ENCODE results near the gene TSPAN9.
"Not testable (repeated sequence)": the region's sequence is repeated elsewhere in the genome, so short reads cannot be mapped to it uniquely, and the experiment has no call there.

The TSPAN9 gene

DNA sequence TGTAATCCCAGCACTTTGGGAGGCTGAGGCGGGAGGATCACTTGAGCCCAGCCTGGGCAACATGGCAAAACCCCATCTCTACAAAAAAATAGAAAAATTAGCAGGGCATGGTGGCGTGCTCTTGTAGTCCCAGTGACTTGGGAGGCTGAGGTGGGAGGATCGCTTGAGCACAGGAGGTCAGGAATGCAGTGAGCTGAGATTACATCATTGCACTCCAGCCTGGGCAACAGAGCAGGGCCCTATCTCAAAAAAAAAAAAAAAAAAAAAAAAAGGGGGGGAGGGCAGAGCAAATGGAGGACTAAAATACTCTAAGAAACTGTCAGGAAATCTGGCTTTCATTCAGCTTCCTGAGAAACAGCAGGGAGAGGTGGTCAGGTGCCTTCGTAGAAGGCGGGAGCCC is 31.7 kb upstream of the TSPAN9 start:
- no peak for DNase-seq

GRCh38 chr12:3045989-3046388 is 31.2 kb upstream of the TSPAN9 start:
- no peak for DNase-seq

GRCh38 chr12:3046441-3047200 is 30.6 kb upstream of the TSPAN9 start:
- DNase-seq: no peak

DNA sequence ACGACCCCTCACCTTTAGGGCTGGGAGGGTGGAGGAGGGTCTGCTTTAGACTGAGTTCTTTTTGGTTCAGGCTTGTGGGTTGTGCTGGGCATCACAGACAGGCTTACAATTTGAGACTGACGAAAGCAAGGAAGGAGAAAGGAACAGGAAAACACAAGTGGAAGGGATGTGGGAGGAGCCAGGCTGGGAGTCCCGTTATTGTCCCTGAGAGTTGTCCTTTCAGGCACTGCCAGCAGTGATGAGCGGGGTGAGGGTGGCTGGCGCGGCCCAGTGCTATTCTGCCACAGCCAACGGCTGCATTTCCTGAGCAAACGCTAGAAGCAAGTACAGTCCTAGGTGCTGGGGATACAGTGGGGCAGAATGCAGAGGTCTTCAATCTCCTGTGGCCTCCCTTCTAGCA is 29.2 kb upstream of the TSPAN9 start:
- peak; percentile 33 for DNase-seq

DNA sequence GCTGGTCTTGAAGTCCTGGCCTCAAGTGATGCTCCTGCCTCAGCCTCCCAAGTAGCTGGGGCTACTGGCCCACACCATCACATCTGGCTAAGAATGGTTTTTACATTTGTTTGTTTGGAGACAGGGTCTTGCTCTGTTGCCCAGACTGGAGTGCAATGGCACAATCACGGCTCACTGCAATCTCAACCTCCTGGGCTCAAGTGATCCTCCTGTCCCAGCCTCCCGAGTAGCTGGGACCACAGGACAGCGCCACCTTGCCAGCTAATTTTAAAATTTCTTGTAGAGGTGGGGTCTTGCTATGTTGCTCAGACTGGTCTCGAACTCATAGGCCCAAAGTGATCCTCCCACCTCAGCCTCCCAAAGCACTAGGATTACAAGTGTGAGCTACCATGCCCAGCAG is 28.6 kb upstream of the TSPAN9 start:
- DNase-seq: no peak

DNA sequence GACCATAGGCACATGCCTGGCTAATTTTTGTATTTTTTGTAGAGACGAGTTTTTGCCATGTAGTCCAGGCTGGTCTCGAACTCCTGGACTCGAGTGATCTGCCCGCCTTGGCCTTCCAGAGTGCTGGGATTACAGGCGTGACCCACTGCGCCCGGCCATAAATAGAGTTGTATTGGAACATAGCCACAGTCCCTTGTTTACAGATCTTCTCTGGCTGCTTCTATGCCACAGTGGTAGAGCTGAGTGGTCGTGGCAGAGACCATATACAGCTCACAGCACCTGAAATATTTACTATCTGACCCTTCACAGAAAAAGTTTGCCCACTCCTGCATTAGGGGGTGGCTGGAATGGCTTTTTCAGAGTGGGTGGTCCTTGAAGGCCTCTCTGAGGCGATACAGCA is 28.0 kb upstream of the TSPAN9 start:
- no peak for DNase-seq

DNA sequence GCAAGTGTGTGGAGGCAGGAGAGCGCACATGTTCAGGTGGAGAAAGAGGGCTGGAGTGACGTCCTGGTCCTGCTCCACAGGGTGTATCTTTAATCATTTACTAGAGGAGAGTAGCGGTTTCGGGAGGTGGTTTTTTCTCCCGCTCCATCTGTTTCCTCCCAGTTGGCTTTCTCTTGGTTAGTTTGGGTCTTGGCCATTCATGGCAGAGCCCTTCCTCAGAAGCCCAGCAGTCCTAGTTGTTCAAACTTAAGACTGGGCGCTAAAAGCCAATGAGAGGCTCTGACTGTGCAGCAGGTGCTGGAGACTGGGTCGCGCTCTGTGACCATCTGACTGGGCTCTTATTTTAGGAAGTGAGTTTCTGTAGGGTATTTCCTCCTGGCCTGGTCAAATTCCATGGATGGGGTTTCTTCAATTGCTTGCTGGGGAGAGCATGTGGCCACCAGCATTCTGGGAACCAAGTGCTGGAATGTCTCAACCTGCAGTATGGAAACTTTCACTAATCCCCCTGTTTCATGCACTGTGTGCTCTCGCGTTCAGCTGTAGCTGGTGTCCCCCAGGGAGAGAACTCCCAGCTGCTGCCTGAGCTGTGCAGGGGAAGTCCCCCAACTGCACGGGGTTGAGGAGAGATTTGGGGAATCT is 27.4 kb upstream of the TSPAN9 start:
- no peak for DNase-seq

- DNase-seq: no peak
These were observed 22.8 kb upstream of the TSPAN9 start for GRCh38 chr12:3054374-3054773.

- no peak for DNase-seq
These were observed 22.0 kb upstream of the TSPAN9 start for GRCh38 chr12:3055026-3055703.

GRCh38 chr12:3055704-3056467 is 21.3 kb upstream of the TSPAN9 start:
- no peak for DNase-seq

- no peak for DNase-seq
These were observed 16.1 kb upstream of the TSPAN9 start for GRCh38 chr12:3061059-3061458.

GRCh38 chr12:3061501-3062215 is 15.5 kb upstream of the TSPAN9 start:
- DNase-seq: no peak

GRCh38 chr12:3065300-3065699 is 11.9 kb upstream of the TSPAN9 start:
- no peak for DNase-seq

GRCh38 chr12:3065846-3066245 is 11.3 kb upstream of the TSPAN9 start:
- not testable (repeated sequence) for DNase-seq

GRCh38 chr12:3069714-3070113 is 7.5 kb upstream of the TSPAN9 start:
- DNase-seq: no peak

DNA sequence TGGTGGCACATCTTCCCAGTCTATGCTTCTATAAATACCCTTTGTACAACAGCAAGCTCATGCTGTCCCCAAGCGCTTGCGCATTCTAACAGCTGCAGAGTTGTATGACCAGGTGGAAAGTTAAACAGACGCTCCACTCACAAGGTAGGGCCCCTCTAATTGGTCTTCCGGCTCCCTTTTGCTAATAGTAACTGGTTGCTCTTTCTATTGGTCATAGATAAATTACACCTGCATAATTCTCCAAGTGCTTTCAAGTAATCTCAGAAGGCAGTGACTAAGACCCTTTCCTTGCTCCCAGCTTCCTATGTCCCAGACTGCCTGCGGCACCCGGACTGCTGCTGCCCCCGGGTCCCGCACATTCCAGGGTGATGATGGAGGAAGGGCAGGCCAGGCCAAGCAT is 6.1 kb upstream of the TSPAN9 start:
- DNase-seq: peak; percentile 85

GRCh38 chr12:3071710-3072109 is 5.5 kb upstream of the TSPAN9 start:
- DNase-seq: no peak

GRCh38 chr12:3073438-3074250 is 3.5 kb upstream of the TSPAN9 start:
- DNase-seq: peak; percentile 63

DNA sequence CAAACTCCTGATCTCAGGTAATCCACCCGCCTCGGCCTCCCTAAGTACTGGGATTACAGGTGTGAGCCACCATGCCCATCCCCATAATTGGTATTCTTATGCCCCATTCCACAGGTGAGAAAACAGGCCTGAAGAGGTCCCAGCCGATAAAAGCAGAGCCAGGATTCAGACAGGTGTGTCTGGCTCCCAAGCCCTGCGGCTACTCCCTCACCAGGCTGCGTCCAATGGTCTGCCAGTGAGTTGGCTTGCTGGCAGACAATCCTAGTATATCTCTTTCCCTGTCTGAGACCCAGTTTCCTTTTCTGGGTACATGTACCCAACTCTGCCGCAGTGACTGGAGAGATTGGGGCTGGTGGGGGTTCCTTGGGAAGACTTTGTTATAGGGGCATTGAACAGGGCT is 1.9 kb upstream of the TSPAN9 start:
- no peak for DNase-seq

DNA sequence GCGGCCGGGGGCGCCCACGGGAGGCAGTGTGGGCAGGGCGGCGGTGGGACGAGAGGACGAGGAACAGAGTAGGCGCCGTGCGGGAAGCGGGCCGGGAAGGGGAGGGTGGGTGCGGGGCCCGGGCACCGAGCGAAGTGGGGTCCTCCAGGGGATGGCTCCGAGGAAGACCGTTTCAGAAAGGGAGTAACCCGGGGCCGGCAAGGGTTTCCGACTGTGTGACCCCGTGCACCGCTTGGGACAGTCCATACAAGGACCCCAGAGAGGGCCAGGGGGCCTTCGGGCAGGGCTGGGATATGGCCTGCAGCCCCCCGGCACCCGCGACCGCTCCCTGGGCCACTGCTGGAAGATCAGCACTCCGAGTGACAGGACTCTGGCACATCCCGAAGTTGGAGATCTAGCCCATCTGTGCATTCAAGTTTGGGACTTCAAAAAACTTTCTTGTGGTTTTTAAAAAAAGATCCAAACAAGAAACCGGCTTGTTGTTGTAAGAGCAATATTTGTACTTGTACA is 448 bp downstream of the TSPAN9 start:
- no peak for DNase-seq

GRCh38 chr12:3078086-3078820 is 1.1 kb downstream of the TSPAN9 start:
- no peak for DNase-seq
